Nephron (organoid): ENCODE measurements around the gene ARHGAP22.

ENCODE experiments used
- H3K27ac Mint-ChIP-seq, 3 experiments: 2 replicates each; pipeline ENCODE4 v1.8.0; 2020; ENCODE audit warnings: mixed read lengths in 3 of 3, mild to moderate bottlenecking in 2 of 3, moderate library complexity in 1 of 3
- H3K27me3 Mint-ChIP-seq: 2 replicates; pipeline ENCODE4 v1.8.0; 2021; ENCODE audit warnings: low read depth, mild to moderate bottlenecking, moderate library complexity, mixed read lengths
- H3K36me3 Mint-ChIP-seq: 2 replicates; pipeline ENCODE4 v1.8.0; 2020; ENCODE audit warnings: low read depth, mixed read lengths
- H3K4me1 Mint-ChIP-seq: 2 replicates; pipeline ENCODE4 v1.8.0; 2020; ENCODE audit warnings: mixed read lengths
- H3K4me3 Mint-ChIP-seq, 3 experiments: 2 replicates each; pipeline ENCODE4 v1.8.0; 2020; ENCODE audit warnings: mild to moderate bottlenecking in 3 of 3, mixed read lengths in 3 of 3, moderate library complexity in 2 of 3
- H3K9me3 Mint-ChIP-seq: 2 replicates; pipeline ENCODE4 v1.8.0; 2020; ENCODE audit warnings: mixed read lengths
- TF ChIP-seq, protein P1 (sequence below), 3 experiments: fragments of 200-600 bp; sonication (generic); IDR thresholded peaks; one replicate each; pipeline ENCODE4 v1.5.0; 2021; ENCODE audit warnings: antibody characterized with exemption in 3 of 3; ENCODE audit not compliant: unreplicated experiment in 3 of 3

ARHGAP22 gene

DNA sequence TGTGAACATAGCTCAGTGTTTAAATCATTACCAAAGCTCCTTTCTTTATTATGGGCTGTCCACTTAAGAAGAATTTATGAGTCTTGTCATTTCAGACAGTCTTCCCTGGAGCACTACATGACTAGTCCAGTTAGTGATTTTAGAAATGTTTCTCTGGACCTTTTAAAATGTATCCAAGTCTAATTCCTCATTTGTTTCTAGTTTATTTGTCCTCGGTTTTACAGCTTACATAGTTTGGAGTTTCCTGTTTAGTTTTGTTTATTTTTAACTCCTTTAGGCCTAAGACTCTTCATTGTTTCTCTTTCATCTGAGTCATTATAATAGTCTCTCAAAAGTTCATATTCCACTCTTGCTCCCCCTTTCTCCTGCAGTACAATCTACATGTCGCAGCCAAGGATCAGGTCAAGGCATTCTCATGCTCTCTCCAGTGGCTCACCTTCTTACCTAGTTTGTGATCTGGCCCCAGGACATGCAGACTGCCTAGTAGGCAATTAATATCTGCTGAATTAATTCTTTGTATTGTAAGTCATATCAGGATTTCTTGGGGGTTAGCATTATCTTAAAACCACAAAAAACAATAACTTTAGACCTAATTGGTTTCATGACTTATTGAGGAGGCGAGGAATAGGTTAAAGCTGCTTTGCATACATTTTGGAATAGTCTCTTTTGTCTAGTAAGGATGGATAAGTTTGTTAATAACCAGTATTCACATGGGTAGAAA lies 204.6 kb downstream of the ARHGAP22 start:
- TF ChIP-seq, protein P1, sequence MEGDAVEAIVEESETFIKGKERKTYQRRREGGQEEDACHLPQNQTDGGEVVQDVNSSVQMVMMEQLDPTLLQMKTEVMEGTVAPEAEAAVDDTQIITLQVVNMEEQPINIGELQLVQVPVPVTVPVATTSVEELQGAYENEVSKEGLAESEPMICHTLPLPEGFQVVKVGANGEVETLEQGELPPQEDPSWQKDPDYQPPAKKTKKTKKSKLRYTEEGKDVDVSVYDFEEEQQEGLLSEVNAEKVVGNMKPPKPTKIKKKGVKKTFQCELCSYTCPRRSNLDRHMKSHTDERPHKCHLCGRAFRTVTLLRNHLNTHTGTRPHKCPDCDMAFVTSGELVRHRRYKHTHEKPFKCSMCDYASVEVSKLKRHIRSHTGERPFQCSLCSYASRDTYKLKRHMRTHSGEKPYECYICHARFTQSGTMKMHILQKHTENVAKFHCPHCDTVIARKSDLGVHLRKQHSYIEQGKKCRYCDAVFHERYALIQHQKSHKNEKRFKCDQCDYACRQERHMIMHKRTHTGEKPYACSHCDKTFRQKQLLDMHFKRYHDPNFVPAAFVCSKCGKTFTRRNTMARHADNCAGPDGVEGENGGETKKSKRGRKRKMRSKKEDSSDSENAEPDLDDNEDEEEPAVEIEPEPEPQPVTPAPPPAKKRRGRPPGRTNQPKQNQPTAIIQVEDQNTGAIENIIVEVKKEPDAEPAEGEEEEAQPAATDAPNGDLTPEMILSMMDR (IDR thresholded peaks at IDR 0.05; ENCODE audit: unreplicated experiment in 3 of 3): no peak
- no peaks in the 10 kb centered on the region for H3K9me3 Mint-ChIP-seq
- H3K4me1 Mint-ChIP-seq: peaks cover 34% of the 10 kb centered on the region
- H3K36me3 Mint-ChIP-seq: peaks cover 4% of the 10 kb centered on the region
- no peaks in the 10 kb centered on the region for H3K27me3 Mint-ChIP-seq
- H3K4me3 Mint-ChIP-seq: no peak overlapping the region
- peak overlapping the region; percentile 24 to 64 (median 28) for H3K27ac Mint-ChIP-seq

DNA sequence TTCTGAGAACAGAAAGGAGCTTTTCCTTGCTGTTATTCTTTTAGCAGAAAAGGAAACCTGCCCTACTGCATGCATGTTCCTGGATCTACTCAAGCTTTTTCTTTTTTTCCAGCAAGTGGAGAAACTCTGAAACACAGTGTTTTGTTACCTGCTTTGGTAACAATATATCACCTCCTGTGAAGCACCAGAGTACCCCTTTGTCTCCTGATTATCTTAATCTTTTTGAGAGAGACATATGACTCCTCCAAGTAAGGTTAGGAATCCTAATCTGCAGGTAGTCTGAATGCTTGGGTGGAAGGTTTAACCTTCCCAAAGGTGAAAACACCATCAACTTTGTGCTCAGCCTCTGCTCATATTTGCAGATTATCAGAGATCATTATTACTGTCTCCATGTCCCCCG lies 205.3 kb downstream of the ARHGAP22 start:
- Mint-ChIP-seq H3K9me3 (no peaks in the 10 kb centered on the region), H3K36me3 (peaks cover under 1% of the 10 kb centered on the region), H3K27me3 (no peaks in the 10 kb centered on the region), H3K4me3 (peak overlapping the region in 1 of 3 experiments; percentile 21), H3K4me1 (peaks cover 34% of the 10 kb centered on the region), H3K27ac (peak overlapping the region; percentile 28 to 80 (median 61))
- TF ChIP-seq, protein P1 (IDR thresholded peaks at IDR 0.05; ENCODE audit: unreplicated experiment in 3 of 3): no peak

DNA sequence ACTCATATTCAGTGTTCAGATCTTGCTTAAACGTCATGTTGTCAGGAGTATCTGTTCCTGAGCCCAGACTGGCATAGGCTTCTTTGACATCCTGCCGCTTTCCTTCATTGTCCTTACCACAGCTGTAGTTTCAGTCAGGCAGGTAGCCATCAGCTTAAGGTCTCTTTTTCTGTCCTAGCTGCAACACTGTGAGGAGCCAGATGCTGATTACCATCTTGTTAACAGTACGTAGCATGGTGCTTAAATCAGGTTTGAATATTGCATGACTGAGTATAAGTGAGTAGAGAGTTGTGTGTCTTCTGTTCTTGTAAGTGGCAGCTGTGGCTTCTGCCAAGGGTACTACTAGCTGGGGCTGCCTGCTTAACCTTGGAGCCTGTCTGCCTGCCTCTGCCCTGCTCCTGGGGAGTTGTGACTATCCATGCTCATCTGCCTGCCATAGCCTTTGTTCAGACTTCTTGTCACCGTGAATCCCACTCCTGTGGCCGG lies 205.8 kb downstream of the ARHGAP22 start:
- Mint-ChIP-seq H3K9me3 (no peaks in the 10 kb centered on the region), H3K27ac (peak overlapping the region; percentile 32 to 80 (median 61)), H3K36me3 (no peaks in the 10 kb centered on the region), H3K27me3 (no peaks in the 10 kb centered on the region), H3K4me1 (peaks cover 34% of the 10 kb centered on the region), H3K4me3 (peak overlapping the region in 1 of 3 experiments; percentile 21)
- TF ChIP-seq, protein P1 (IDR thresholded peaks at IDR 0.05; ENCODE audit: unreplicated experiment in 3 of 3): no peak

DNA sequence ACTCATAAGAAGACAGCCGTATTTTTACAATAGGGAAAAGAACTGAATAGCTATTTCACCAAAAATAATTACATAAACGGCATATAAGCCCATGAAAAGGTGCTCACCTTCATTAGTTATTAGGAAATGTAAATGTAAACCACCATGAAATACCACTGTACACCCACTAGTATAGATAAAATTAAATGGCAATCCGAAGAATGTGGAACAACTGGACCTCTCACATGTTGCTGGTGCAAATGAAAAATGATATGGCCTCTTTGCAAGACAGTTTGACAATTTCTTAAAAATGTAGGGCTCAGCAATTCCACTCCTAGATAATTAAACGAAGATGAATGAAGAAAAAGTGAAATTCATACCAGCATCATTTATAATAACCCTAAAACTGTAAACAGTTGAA lies 206.6 kb downstream of the ARHGAP22 start:
- no peaks in the 10 kb centered on the region for H3K9me3 Mint-ChIP-seq
- peak overlapping the region in 2 of 3 experiments; percentile 16 to 32 for H3K27ac Mint-ChIP-seq
- H3K36me3 Mint-ChIP-seq: no peaks in the 10 kb centered on the region
- H3K4me1 Mint-ChIP-seq: peaks cover 34% of the 10 kb centered on the region
- no peak overlapping the region for H3K4me3 Mint-ChIP-seq
- H3K27me3 Mint-ChIP-seq: no peaks in the 10 kb centered on the region
- TF ChIP-seq, protein P1 (IDR thresholded peaks at IDR 0.05; ENCODE audit: unreplicated experiment in 3 of 3): no peak
